Hepatocyte (in vitro differentiated cells): Measurements from ENCODE around the gene TRA2B.

Source experiments
- CTCF ChIP-seq: fragments of 200-600 bp; sonication (generic); IDR thresholded peaks from 2 replicates; pipeline ENCODE4 v1.5.1; 2016; ENCODE audit warnings: antibody characterized with exemption, mild to moderate bottlenecking; ENCODE audit not compliant: poor library complexity
- EZH2 ChIP-seq: fragments of 200-600 bp; sonication (generic); IDR thresholded peaks from 2 replicates; pipeline ENCODE4 v1.6.1; 2016; ENCODE audit warnings: antibody characterized with exemption, mild to moderate bottlenecking, borderline replicate concordance

- TF ChIP-seq CTCF = no peak
- no peak for TF ChIP-seq EZH2
Observed at GRCh38 chr3:185920184-185920583, 17.6 kb downstream of the TRA2B start.
